Activated naive CD4-positive, alpha-beta T cell treated with anti-CD3 and anti-CD28 coated beads for 36 hours (primary cell): ENCODE measurements around the gene LHX8. TPM values are rescaled to one million over a fixed set of nuclear protein-coding genes. Genes with fewer than 3 reads are reported as not detected.
"Not testable (repeated sequence)": the region's sequence is repeated elsewhere in the genome, so short reads cannot be mapped to it uniquely, and the experiment has no call there.

Experiments used
- CTCF ChIA-PET: fragments of 350-600 bp; sonication (Branson Sonifier 250); formaldehyde crosslinking; loops from one replicate; lab custom pipeline; 2021; ENCODE audit warnings: antibody characterized with exemption; lab: Charles Lee
- DNase-seq: peaks from one replicate; pipeline ENCODE4 v3.0.0-alpha.2; 2020
- H3K27ac Mint-ChIP-seq: one replicate; pipeline ENCODE4 v1.8.0; 2021; ENCODE audit warnings: mild to moderate bottlenecking, mixed read lengths
- H3K27me3 Mint-ChIP-seq: one replicate; pipeline ENCODE4 v1.8.0; 2021; ENCODE audit warnings: low read depth, mixed read lengths
- H3K36me3 Mint-ChIP-seq: one replicate; pipeline ENCODE4 v1.8.0; 2021; ENCODE audit warnings: low read depth, mixed read lengths
- H3K4me1 Mint-ChIP-seq: one replicate; pipeline ENCODE4 v1.8.0; 2021; ENCODE audit warnings: low read depth, mixed read lengths
- H3K4me3 Mint-ChIP-seq: one replicate; pipeline ENCODE4 v1.8.0; 2021; ENCODE audit warnings: mild to moderate bottlenecking, moderate library complexity, mixed read lengths
- H3K9me3 Mint-ChIP-seq: one replicate; pipeline ENCODE4 v1.8.0; 2021; ENCODE audit warnings: mixed read lengths
- intact Hi-C: fragments of 100-400 bp; cut with micrococcal nuclease; formaldehyde crosslinking; loops from one replicate; pipeline ENCODE4 v1.15.1; 2023
- total RNA-seq, 2 experiments: library from RNA; stranded (reverse); gene quantifications; one replicate each; pipeline ENCODE4 v1.2.3, GENCODE V29; 2021

LHX8 gene
- total RNA-seq, 2 experiments from 2014 or later: not detected

DNA sequence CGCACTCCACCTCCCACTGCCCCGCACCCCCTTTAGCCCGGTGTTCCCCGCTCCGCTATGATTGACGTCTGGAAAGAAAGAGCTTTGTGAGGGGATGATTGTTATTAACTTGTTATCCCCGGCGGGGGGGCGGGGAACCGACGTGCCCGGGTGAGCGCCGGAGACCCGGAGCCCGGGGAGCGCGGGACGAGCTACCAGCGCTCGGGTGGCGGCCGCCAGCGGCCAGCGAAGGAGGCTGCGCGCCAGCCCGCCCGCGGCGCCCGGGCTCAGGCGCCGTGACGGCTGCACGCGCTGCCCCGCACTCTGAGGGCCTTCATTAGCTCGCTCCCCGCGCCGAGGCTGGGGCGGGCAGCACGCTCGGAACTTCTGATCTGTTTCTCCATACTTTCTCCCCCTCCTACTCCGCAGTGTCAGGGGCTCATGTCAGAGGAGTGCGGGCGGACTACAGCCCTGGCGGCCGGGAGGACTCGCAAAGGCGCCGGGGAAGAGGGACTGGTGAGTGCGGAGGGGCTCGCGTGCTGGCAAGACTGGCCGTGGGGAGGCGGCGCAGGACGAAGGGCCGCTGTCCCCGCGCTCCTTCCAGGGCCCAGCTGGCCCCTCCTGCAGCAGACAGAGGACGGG lies 2.1 kb downstream of the LHX8 start:
- no peak overlapping the region for H3K4me3 Mint-ChIP-seq
- intact Hi-C loops: loop anchor here (10.0 kb wide), 1 partner anchor 478 kb away; the partner anchor contains the start of gene SLC44A5
- CTCF ChIA-PET: no interaction called here
- no peak for DNase-seq
- no peaks in the 10 kb centered on the region for H3K9me3 Mint-ChIP-seq
- H3K27me3 Mint-ChIP-seq: peaks cover 69% of the 10 kb centered on the region
- peaks cover 23% of the 10 kb centered on the region for H3K4me1 Mint-ChIP-seq
- H3K36me3 Mint-ChIP-seq: peaks cover 2% of the 10 kb centered on the region
- no peak overlapping the region for H3K27ac Mint-ChIP-seq

DNA sequence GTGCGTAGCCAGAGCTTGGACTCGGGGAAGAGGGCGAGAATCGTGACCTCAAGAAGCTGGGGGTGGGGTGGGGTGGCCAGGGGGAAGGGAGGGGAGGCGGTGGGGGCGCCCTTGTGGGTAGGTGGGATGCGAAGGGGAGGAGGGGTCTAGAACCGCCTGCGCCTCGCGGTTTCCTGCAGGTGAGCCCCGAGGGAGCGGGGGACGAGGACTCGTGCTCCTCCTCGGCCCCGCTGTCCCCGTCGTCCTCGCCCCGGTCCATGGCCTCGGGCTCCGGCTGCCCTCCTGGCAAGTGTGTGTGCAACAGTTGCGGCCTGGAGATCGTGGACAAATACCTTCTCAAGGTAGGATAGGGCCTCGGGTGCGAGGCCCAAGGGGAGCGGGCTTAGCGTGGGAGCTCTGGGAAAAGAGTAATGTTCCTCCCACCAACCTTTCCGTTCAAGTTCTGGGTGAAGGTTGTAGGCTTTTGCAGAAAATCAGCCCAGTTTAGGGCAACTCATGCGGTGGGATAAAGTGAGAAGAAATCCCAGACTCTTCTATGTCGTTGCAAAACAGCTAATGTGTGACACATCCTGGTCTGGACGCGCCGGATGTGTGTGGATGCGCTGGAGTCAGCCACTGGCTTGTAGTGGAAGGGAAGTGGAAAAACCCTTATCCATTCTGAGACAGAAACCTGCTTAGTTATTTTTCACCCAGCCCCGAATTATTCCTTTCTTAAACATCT lies 2.9 kb downstream of the LHX8 start:
- Mint-ChIP-seq H3K4me1 (peaks cover 20% of the 10 kb centered on the region), H3K4me3 (no peak overlapping the region), H3K27me3 (peaks cover 61% of the 10 kb centered on the region), H3K27ac (no peak overlapping the region), H3K36me3 (peaks cover 2% of the 10 kb centered on the region), H3K9me3 (no peaks in the 10 kb centered on the region)
- CTCF ChIA-PET: no interaction called here
- no peak for DNase-seq
- intact Hi-C loops: loop anchor here (10.0 kb wide), 1 partner anchor 478 kb away; the partner anchor contains the start of gene SLC44A5

DNA sequence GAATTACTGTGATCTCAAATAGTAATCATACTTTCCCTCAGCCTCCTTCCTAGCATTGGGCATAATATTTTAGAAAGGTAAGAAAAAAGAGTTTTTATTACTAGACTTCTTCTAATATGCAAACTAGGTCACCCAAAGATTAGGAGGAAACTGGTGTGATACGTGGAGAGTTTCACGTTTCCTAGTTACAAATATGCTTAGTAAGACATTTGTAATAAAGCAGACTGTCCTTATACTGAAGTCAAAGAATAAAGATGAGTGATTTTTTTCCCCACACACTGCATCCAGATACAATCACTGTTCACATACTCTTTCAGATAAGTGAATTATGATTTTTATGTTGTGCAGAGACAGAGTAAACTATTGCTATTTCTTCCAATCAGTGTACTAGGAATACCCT lies 17.9 kb downstream of the LHX8 start:
- DNase-seq: no peak
- intact Hi-C loops: no loop called here
- H3K9me3 Mint-ChIP-seq: peaks cover 2% of the 10 kb centered on the region
- H3K4me1 Mint-ChIP-seq: no peaks in the 10 kb centered on the region
- H3K27ac Mint-ChIP-seq: no peak overlapping the region
- no peak overlapping the region for H3K4me3 Mint-ChIP-seq
- H3K27me3 Mint-ChIP-seq: peaks cover 7% of the 10 kb centered on the region
- CTCF ChIA-PET: interaction anchor here (0.6 kb wide), 1 partner anchor 73 kb away, joined by 3 read pairs; no protein-coding TSS in a partner anchor
- H3K36me3 Mint-ChIP-seq: no peaks in the 10 kb centered on the region

DNA sequence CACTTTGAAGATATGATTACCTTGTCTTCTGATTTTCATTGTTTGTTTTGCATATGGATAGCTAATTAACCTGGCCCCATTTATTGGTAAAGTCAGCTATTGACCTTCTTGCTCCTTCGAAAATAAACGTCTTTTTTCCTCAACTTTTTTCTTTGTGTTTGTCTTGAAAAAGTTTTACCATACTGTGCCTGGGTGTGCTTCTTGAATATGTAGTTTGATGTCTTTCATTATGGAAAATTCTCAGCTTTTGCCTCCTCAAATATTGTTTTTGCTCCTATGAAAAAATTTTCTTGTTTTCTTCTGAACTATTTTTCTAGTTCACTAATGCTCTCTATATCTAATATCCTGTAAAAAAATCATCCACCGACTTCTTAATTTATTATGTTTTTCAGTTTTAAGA lies 25.0 kb downstream of the LHX8 start:
- peaks cover 15% of the 10 kb centered on the region for H3K27me3 Mint-ChIP-seq
- H3K36me3 Mint-ChIP-seq: no peaks in the 10 kb centered on the region
- CTCF ChIA-PET: no interaction called here
- DNase-seq: no peak
- intact Hi-C loops: no loop called here
- no peak overlapping the region for H3K4me3 Mint-ChIP-seq
- H3K9me3 Mint-ChIP-seq: peaks cover 5% of the 10 kb centered on the region
- H3K27ac Mint-ChIP-seq: no peak overlapping the region
- no peaks in the 10 kb centered on the region for H3K4me1 Mint-ChIP-seq

DNA sequence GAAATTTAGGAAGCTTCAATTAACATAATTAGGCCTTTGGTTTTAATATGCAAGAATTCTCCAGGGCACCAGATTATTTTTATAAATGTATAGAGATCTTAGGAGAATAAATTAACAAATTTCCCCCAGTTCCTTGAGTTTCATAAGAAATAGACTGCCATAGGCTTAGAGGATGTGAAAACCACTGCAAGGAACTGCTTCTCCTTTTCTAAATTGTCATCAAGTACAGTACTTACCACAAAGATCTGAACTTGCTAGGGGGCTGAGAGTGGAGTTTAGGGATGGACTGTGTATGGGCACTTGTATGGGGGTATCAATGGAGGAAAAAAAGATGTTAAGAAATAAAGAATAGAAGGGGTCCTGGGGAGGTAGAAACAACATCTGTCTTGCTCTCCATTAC lies 31.1 kb downstream of the LHX8 start:
- H3K27ac Mint-ChIP-seq: no peak overlapping the region
- peaks cover 3% of the 10 kb centered on the region for H3K27me3 Mint-ChIP-seq
- H3K9me3 Mint-ChIP-seq: no peaks in the 10 kb centered on the region
- H3K4me3 Mint-ChIP-seq: no peak overlapping the region
- H3K36me3 Mint-ChIP-seq: no peaks in the 10 kb centered on the region
- H3K4me1 Mint-ChIP-seq: no peaks in the 10 kb centered on the region
- no peak for DNase-seq
- CTCF ChIA-PET: no interaction called here
- intact Hi-C loops: no loop called here

DNA sequence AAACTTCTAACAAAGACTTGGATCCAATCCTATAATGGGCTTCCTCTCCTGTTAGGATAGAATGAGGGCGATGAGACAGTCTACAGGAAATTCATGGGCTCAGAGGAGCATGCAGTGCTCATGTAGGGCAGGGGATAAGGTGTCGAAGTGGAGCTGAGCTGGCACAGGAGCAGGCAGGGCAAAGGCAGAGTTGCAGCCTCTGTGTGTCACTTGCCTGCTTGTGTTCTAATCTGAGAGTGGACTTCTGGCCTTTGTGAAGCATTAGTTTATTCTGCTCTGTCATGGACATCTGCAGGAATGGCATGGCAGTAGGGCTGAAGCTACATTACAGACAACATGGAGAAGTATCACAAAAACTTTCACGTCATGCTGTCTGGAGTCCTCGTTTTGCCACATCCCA lies 32.6 kb downstream of the LHX8 start:
- H3K36me3 Mint-ChIP-seq: no peaks in the 10 kb centered on the region
- intact Hi-C loops: no loop called here

DNA sequence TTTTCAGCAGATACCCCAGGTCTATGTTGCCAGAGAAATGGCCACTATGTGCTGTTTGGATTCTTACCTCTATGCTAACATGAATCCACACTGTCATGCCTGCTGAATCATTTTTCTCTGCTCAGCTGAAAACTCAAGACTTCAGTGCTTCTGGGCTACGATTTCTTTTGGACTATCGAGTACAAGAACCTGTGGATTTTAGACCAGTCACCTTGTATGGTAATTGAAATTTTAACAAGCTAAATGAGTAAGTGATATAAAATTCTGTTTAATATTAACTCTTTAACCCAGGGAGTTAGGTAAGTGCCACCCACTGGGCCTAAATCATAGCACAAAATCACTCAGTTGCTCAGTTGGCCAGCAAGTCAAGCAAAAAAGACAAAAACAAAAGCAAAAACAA lies 35.8 kb downstream of the LHX8 start:
- Mint-ChIP-seq H3K27me3 (peaks cover 3% of the 10 kb centered on the region), H3K9me3 (peaks cover under 1% of the 10 kb centered on the region), H3K36me3 (no peaks in the 10 kb centered on the region), H3K4me3 (no peak overlapping the region), H3K4me1 (no peaks in the 10 kb centered on the region), H3K27ac (no peak overlapping the region)
- CTCF ChIA-PET: no interaction called here
- intact Hi-C loops: no loop called here
- DNase-seq: no peak

More for the DNA sequence above, 32.6 kb downstream of the LHX8 start:
- H3K27me3 Mint-ChIP-seq: peaks cover 3% of the 10 kb centered on the region
- no peak overlapping the region for H3K4me3 Mint-ChIP-seq
- H3K27ac Mint-ChIP-seq: no peak overlapping the region
- H3K4me1 Mint-ChIP-seq: no peaks in the 10 kb centered on the region
- H3K9me3 Mint-ChIP-seq: no peaks in the 10 kb centered on the region
- CTCF ChIA-PET: no interaction called here
- no peak for DNase-seq

DNA sequence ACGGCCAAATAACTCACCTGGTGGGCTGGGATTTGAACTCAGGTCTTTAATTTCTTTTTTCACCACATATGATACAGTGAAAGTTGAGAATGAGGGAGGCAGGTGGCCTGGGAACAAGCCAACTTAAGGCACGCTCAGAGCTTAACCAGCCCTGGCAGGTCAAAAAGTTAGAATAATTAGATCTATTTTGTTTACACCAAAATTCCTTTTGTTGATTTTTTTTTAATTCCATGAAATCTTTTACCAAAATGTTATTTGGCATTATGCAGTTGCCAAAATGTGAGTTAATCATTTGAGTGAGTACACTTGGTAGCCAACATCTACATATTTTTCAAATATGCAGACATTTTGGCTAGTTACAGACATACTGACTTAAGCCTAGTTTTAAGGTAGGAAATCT lies 36.8 kb downstream of the LHX8 start:
- DNase-seq: no peak
- Mint-ChIP-seq H3K27ac (no peak overlapping the region), H3K27me3 (no peaks in the 10 kb centered on the region), H3K9me3 (peaks cover 5% of the 10 kb centered on the region), H3K36me3 (no peaks in the 10 kb centered on the region), H3K4me1 (no peaks in the 10 kb centered on the region), H3K4me3 (no peak overlapping the region)
- CTCF ChIA-PET: no interaction called here
- intact Hi-C loops: no loop called here

DNA sequence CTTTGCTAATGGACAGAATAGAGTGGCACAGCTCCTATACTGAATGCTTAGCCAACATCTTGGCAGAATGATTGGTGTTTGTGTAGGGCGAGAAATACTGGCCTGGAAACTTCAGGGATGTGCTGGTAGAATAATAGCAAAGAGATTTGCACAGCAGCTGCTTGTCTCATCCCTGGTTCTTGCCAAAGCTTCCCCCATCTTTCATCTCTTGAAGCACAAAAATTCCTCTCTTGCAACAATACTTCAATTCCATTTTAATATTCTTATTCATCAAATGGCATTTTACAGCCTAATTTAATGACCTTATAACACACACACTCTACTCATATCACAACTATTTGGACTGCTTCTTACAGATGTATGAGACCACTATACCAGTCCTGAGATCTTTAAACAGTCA lies 37.7 kb downstream of the LHX8 start:
- H3K27me3 Mint-ChIP-seq: no peaks in the 10 kb centered on the region
- H3K9me3 Mint-ChIP-seq: peaks cover 9% of the 10 kb centered on the region

DNA sequence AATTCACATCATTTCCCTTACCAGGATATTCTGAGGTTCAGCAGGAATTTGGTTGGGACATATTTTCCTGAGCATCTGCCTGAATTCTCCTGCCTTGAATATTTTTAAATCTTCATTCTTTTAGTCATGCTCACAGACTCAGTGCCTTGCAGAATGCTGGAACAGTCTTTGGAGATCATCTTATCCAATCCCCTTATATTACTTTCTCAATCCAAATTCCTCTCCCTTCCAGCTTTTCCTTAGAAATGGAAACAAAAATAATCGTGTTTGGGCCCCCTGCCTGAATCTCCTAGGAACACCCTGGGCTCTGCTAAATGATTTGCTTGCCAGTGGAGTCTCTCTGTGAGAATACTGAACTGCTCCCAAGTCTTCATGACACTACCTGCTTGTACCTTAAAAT lies 38.4 kb downstream of the LHX8 start:
- DNase-seq: no peak
- peaks cover 11% of the 10 kb centered on the region for H3K9me3 Mint-ChIP-seq
- CTCF ChIA-PET: no interaction called here
- no peaks in the 10 kb centered on the region for H3K36me3 Mint-ChIP-seq
- intact Hi-C loops: no loop called here
- no peaks in the 10 kb centered on the region for H3K27me3 Mint-ChIP-seq
- H3K27ac Mint-ChIP-seq: no peak overlapping the region
- no peak overlapping the region for H3K4me3 Mint-ChIP-seq
- H3K4me1 Mint-ChIP-seq: no peaks in the 10 kb centered on the region

More for the DNA sequence above, 37.7 kb downstream of the LHX8 start:
- no peak overlapping the region for H3K27ac Mint-ChIP-seq
- no peak for DNase-seq
- CTCF ChIA-PET: no interaction called here
- intact Hi-C loops: no loop called here
- H3K36me3 Mint-ChIP-seq: no peaks in the 10 kb centered on the region
- H3K4me1 Mint-ChIP-seq: no peaks in the 10 kb centered on the region
- no peak overlapping the region for H3K4me3 Mint-ChIP-seq

DNA sequence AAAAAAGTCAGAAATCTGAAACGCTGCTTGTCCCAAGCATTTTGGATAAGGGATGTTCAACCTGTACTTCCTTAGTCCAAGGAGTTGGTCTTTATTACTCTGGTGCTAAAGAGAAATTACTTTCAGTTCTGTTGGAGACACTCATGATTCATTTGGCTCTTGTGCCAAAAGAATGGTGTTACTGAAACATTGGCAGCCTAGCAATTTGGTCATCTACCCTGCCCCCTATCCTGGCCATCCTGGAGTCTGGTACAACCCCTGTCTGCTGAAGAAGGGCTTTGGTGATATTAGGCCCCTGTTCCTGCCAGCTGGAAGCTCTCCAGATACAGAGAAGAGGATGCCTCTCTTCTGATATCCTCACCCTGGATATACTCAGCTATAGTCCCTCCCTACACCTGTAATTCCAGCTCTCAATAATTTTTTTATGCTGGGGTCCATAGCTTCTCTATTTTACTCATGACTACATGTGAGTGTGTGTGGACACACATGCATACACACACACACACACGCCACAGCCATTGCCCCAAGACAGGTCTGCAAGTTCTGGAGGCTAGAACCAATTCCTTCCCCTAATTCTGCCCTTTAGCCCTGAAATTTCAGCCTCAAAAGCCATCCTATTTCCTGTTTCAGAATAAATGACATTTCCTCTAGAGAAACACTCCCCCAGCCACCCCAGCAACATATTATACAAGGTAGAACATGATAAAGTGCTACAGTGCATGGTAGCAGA lies 40.0 kb downstream of the LHX8 start:
- Mint-ChIP-seq H3K36me3 (no peaks in the 10 kb centered on the region), H3K4me1 (no peaks in the 10 kb centered on the region), H3K4me3 (no peak overlapping the region), H3K9me3 (peaks cover 13% of the 10 kb centered on the region), H3K27ac (no peak overlapping the region), H3K27me3 (peaks cover 8% of the 10 kb centered on the region)
- intact Hi-C loops: no loop called here
- CTCF ChIA-PET: no interaction called here
- DNase-seq: no peak

DNA sequence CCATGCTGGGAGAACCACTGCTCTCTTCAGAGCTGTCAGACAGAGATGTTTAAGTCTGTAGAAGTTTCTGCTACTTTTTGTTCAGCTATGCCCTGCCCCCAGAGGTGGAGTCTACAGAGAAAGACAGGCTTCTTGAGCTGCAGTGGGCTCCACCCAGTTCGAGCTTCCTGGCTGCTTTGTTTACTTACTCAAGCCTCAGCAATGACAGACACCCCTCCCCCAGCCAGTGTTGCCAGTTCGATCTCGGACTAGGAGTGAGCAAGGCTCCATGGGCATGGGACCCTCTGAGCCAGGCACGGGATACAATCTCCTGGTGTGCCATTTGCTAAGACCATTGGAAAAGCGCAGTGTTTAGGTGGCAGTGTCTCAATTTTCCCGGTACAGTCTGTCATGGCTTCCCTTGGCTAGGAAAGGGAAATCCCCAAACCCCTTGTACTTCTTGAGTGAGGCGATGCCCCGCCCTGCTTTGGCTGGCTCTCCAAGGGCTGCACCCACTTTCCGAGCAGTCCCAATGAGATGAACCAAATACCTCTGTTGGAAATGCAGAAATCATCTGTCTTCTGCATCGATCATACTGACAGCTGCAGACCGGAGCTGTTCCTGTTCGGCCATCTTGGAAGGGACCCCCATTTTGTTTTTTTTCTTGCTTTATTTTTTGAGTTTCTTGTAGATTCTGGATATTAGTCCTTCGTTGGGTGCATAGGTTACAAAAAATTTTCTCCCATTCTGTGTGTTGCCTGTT lies 47.2 kb downstream of the LHX8 start:
- DNase-seq, CTCF ChIA-PET, intact Hi-C loops, H3K27ac Mint-ChIP-seq, H3K4me3 Mint-ChIP-seq, H3K4me1 Mint-ChIP-seq, H3K36me3 Mint-ChIP-seq: not testable (repeated sequence)
- Mint-ChIP-seq H3K9me3 (peaks cover 10% of the 10 kb centered on the region), H3K27me3 (peaks cover 23% of the 10 kb centered on the region)
